C4-2B (cell line): ENCODE data around the gene TPSB2.

ENCODE experiments used
- CTCF ChIP-seq: fragments of 450-650 bp; conservative IDR thresholded peaks from 2 replicates; pipeline ENCODE4 v1.5.1; 2017; ENCODE audit warnings: mild to moderate bottlenecking
- ZFX ChIP-seq: fragments of 450-650 bp; IDR thresholded peaks from 2 replicates; pipeline ENCODE4 v1.6.1; 2017

DNA sequence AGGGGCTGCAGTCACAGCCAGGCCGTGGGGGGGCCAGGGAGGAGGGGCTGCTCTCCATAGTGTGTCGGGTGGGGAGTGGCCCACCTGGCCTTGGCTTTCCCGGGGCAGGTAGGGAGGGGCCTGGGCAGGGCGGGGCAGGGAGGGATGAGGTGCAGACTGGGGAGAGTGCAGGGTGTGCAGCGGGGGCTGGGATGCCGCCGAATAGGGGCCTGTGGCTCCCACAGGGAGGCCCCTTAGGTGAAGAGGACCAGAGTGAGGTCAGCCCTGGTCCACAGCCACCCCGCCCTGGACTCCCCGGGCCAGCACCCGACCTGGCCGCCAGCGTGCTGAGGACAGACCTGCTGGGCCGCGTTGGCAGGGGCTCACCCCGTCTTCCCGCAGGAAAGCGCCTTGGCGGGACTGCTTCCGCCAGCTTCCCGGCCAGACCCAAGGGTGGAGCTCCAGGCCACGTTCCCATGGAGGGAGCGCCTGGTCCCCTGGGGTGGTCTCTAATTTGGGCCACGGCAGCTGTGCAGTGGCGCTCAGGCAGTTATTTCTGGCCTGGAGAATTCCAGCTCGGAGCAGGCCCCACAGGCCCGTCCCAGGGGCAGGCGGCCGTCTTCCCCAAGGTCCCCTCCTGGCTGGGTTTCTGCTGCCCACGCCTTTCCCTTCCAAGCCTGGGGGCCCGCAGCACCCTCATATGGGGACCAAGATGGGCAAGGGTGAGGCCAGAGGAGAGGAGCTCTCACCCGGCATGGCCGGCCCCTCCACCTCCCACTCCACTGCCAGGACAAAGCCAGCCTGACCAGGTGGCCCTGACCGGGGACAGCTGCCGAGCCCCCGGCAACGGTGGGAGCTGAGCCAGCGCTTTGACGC is 49.2 kb downstream of the TPSB2 start:
- TF ChIP-seq CTCF (no peak), ZFX (no peak)
